A549 (cell line): ENCODE data around the gene RBKS.

ENCODE experiments used
- FOSL2 ChIP-seq, 2 experiments: fragments of 450-650 bp in 1 of 2; fragments of >200 bp in 1 of 2; sonication (Bioruptor Twin) in 1 of 2; formaldehyde crosslinking; IDR thresholded peaks; 2 replicates each; pipeline versions ENCODE4 v1.5.0 to v1.6.1; 2016 to 2020; ENCODE audit warnings: mild to moderate bottlenecking in 1 of 2, moderate library complexity in 1 of 2
- KDM5A ChIP-seq: fragments of 200-600 bp; sonication (generic); IDR thresholded peaks from 2 replicates; pipeline ENCODE4 v1.6.1; 2016; ENCODE audit warnings: antibody characterized with exemption, mild to moderate bottlenecking
- POLR2A ChIP-seq: IDR thresholded peaks from 2 replicates; pipeline ENCODE4 v1.6.1; 2012; ENCODE audit warnings: mild to moderate bottlenecking, low read length
- TF ChIP-seq, protein P1 (sequence below): fragments of >200 bp; sonication (Bioruptor Twin); formaldehyde crosslinking; IDR thresholded peaks from 3 replicates; pipeline ENCODE4 v1.5.1; 2016
- TF ChIP-seq, protein P2 (sequence below): fragments of 250-450 bp; sonication (Bioruptor Pico); IDR thresholded peaks from 2 replicates; pipeline ENCODE4 v1.5.0; 2020; ENCODE audit warnings: low read depth, mild to moderate bottlenecking, moderate library complexity

DNA sequence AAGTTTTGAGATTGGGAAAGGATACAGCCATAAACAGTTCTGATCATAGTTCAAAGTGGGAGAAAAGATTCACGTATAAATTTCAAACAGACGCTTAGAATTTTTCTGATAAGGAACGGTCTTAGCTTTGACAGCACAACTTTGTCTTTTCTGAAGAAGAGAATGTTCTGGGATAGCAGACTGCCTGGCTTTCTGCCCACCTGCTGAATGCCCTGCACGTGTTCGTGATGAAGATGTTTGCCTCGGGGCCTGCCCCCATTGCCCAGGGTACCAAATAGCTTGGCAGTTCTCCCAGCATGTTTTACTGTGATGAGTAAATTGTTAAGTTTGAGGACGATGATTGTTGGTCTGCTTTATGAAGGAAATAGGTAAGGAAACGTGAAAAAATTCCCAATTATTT is 114.1 kb downstream of the RBKS start:
- TF ChIP-seq, protein P1, sequence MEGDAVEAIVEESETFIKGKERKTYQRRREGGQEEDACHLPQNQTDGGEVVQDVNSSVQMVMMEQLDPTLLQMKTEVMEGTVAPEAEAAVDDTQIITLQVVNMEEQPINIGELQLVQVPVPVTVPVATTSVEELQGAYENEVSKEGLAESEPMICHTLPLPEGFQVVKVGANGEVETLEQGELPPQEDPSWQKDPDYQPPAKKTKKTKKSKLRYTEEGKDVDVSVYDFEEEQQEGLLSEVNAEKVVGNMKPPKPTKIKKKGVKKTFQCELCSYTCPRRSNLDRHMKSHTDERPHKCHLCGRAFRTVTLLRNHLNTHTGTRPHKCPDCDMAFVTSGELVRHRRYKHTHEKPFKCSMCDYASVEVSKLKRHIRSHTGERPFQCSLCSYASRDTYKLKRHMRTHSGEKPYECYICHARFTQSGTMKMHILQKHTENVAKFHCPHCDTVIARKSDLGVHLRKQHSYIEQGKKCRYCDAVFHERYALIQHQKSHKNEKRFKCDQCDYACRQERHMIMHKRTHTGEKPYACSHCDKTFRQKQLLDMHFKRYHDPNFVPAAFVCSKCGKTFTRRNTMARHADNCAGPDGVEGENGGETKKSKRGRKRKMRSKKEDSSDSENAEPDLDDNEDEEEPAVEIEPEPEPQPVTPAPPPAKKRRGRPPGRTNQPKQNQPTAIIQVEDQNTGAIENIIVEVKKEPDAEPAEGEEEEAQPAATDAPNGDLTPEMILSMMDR: no peak
- no peak for TF ChIP-seq KDM5A
- TF ChIP-seq, protein P2, sequence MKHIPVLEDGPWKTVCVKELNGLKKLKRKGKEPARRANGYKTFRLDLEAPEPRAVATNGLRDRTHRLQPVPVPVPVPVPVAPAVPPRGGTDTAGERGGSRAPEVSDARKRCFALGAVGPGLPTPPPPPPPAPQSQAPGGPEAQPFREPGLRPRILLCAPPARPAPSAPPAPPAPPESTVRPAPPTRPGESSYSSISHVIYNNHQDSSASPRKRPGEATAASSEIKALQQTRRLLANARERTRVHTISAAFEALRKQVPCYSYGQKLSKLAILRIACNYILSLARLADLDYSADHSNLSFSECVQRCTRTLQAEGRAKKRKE (CRISPR knock-in tag): no peak
- TF ChIP-seq POLR2A: no peak
- no peak for TF ChIP-seq FOSL2 (IDR thresholded peaks at IDR 0.05)
- TF ChIP-seq FOSL2 (CRISPR knock-in tag; IDR thresholded peaks at IDR 0.05): no peak
